PFSK-1 (cell line): ENCODE data around the gene KDM2B.

Source experiments
- FOXP2 ChIP-seq: optimal IDR thresholded peaks from 2 replicates; pipeline ENCODE3; 2011; ENCODE audit warnings: borderline replicate concordance, control low read depth, inconsistent platforms; ENCODE audit not compliant: insufficient read depth; ENCODE audit errors: extremely low read length, extremely low read depth
- POLR2AphosphoS5 ChIP-seq: IDR thresholded peaks from 2 replicates; pipeline ENCODE4 v1.6.1; 2012; ENCODE audit warnings: low read depth, mild to moderate bottlenecking, control low read depth, low read length, moderate library complexity
- SIN3A ChIP-seq: IDR thresholded peaks from 2 replicates; pipeline ENCODE4 v1.6.1; 2012; ENCODE audit warnings: mild to moderate bottlenecking, low read length, moderate library complexity, borderline replicate concordance; ENCODE audit not compliant: insufficient read depth
- TAF1 ChIP-seq: IDR thresholded peaks from 2 replicates; pipeline ENCODE4 v1.6.1; 2012; ENCODE audit warnings: low read length, control low read depth, borderline replicate concordance; ENCODE audit not compliant: insufficient read depth
- TF ChIP-seq, protein P1 (sequence below), 2 experiments: IDR thresholded peaks; 2 replicates each; pipeline versions ENCODE4 v1.6.1 to v1.8.0; 2011 to 2012; ENCODE audit warnings: low read depth in 2 of 2, low read length in 2 of 2, control low read depth in 1 of 2, inconsistent platforms in 1 of 2, mild to moderate bottlenecking in 1 of 2, moderate library complexity in 1 of 2; ENCODE audit not compliant: insufficient read depth in 1 of 2

- TF ChIP-seq, protein P1, sequence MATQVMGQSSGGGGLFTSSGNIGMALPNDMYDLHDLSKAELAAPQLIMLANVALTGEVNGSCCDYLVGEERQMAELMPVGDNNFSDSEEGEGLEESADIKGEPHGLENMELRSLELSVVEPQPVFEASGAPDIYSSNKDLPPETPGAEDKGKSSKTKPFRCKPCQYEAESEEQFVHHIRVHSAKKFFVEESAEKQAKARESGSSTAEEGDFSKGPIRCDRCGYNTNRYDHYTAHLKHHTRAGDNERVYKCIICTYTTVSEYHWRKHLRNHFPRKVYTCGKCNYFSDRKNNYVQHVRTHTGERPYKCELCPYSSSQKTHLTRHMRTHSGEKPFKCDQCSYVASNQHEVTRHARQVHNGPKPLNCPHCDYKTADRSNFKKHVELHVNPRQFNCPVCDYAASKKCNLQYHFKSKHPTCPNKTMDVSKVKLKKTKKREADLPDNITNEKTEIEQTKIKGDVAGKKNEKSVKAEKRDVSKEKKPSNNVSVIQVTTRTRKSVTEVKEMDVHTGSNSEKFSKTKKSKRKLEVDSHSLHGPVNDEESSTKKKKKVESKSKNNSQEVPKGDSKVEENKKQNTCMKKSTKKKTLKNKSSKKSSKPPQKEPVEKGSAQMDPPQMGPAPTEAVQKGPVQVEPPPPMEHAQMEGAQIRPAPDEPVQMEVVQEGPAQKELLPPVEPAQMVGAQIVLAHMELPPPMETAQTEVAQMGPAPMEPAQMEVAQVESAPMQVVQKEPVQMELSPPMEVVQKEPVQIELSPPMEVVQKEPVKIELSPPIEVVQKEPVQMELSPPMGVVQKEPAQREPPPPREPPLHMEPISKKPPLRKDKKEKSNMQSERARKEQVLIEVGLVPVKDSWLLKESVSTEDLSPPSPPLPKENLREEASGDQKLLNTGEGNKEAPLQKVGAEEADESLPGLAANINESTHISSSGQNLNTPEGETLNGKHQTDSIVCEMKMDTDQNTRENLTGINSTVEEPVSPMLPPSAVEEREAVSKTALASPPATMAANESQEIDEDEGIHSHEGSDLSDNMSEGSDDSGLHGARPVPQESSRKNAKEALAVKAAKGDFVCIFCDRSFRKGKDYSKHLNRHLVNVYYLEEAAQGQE (IDR thresholded peaks at IDR 0.05; ENCODE audit: insufficient read depth in 1 of 2, low read depth in 2 of 2, low read length in 2 of 2), result no peak
- TF ChIP-seq POLR2AphosphoS5, result no peak
- TF ChIP-seq SIN3A, result no peak
- no peak for TF ChIP-seq TAF1
- TF ChIP-seq FOXP2, result no peak
Measured at GRCh38 chr12:121442028-121442948, 138.5 kb downstream of the KDM2B start.
